Chondrocyte (in vitro differentiated cells): ENCODE data around the gene NUDT4. TPM values are rescaled to one million over a fixed set of nuclear protein-coding genes. Genes with fewer than 3 reads are reported as not detected.
"Not testable (repeated sequence)": the region's sequence is repeated elsewhere in the genome, so short reads cannot be mapped to it uniquely, and the experiment has no call there.

Experiments
- DNase-seq: peaks from one replicate; pipeline ENCODE4 v3.0.0; 2021; ENCODE audit warnings: mixed read lengths, low spot score
- H3K27ac Mint-ChIP-seq: one replicate; pipeline ENCODE4 v1.8.0; 2021; ENCODE audit warnings: mild to moderate bottlenecking, moderate library complexity, mixed read lengths; ENCODE audit not compliant: unreplicated experiment
- H3K27me3 Mint-ChIP-seq: 2 replicates; pipeline ENCODE4 v1.8.0; 2021; ENCODE audit warnings: low read depth, mixed read lengths
- H3K36me3 Mint-ChIP-seq: 2 replicates; pipeline ENCODE4 v1.8.0; 2021; ENCODE audit warnings: low read depth, mixed read lengths
- H3K4me1 Mint-ChIP-seq: 2 replicates; pipeline ENCODE4 v1.8.0; 2021; ENCODE audit warnings: low read depth, mild to moderate bottlenecking, mixed read lengths
- H3K4me3 Mint-ChIP-seq: one replicate; pipeline ENCODE4 v1.8.0; 2021; ENCODE audit warnings: mild to moderate bottlenecking, moderate library complexity, mixed read lengths; ENCODE audit not compliant: unreplicated experiment
- H3K9me3 Mint-ChIP-seq: 2 replicates; pipeline ENCODE4 v1.8.0; 2021; ENCODE audit warnings: low read depth, mixed read lengths
- total RNA-seq: library from RNA; stranded (reverse); gene quantifications from 3 replicates; pipeline ENCODE4 v1.2.1, GENCODE V29; 2021
- TF ChIP-seq, protein P1 (sequence below): fragments of 200-600 bp; sonication (generic); IDR thresholded peaks from 2 replicates; pipeline ENCODE4 v1.5.0; 2021; ENCODE audit warnings: antibody characterized with exemption, mild to moderate bottlenecking, moderate library complexity

The NUDT4 gene
- total RNA-seq, 1 donor from 2014 or later = 69.0 TPM

DNA sequence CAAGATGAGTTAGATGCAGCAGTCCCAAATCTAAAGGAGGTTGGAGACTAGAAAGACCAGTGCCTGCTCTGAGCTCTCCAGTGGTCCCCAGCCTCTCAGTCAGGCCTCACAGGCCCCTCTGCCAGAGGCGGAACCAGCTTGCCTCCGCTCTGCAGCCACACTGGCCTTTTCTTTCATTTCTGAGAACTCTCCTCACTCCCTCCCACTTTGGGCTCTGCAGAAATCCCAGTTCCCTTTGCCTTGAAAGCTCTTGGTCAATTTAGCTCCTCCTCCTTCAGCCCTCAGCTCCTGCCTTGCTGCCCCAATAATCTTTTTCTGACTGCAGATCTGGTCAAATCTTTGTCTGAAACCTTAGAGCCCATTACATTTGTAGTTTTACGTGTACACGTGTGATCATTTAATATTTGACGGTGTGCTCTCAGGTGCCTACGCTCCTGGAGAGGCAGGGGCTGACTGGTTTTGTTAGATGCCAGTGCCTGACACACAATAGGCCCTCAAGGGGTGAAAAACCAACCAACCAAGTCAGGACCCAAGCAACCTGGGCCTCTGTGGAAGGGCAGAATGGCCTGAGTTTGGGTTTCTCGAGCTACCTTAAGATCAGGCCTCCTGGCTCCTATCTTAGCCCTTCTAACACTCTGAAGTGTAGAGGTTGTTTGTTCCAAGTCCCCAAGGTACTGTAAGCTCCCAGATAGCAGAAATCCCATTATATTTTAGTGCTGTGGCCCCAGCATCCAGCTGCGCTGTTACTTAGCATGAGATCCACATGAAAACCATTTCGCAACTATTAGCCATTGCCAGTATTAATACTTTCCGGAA, 1.1 kb upstream of the NUDT4 start:
- no peak for DNase-seq

DNA sequence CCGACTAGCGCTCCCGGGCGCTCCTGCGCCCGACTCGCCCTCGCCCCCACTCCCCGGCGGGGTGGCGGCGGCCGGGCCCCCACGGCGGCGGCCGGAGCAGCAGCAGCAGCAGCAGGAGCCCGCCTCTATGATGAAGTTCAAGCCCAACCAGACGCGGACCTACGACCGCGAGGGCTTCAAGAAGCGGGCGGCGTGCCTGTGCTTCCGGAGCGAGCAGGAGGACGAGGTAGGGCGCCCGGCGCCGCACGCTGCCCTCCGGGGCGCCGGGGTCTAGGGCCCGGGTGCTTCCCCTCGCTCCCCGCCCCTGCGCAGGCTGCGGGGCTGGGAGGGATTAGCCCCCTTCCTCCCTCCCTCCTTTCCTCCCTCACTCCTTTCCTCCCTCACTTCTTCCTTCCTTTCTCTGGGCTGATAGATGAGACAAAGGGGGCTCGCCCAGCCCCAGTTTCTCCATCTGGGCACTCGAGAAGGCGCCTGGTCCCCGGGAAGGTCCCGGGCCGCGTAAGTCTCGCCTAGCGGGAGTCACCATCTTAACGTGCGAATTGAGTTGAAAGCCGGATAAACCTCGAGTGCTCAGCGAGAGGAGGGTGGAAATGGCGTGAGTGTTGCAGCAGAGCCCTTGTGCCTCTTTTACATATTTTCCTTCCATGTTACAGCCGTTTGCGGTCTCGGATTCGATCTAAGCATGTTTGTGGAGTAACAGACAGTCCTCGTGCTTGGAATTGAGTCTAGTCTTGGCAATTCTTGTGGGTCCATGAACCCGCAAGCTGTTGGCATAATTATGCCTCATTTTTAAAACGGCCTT, 672 bp downstream of the NUDT4 start:
- not testable (repeated sequence) for H3K27me3 Mint-ChIP-seq, DNase-seq, H3K9me3 Mint-ChIP-seq, H3K36me3 Mint-ChIP-seq
- H3K27ac Mint-ChIP-seq = peak overlapping the region; percentile 100
- H3K4me3 Mint-ChIP-seq = peak overlapping the region; percentile 100
- peaks cover 59% of the 10 kb centered on the region for H3K4me1 Mint-ChIP-seq

More for the DNA sequence above, 1.1 kb upstream of the NUDT4 start:
- peak overlapping the region; percentile 77 for H3K4me3 Mint-ChIP-seq
- H3K9me3 Mint-ChIP-seq = no peaks in the 10 kb centered on the region
- peaks cover 48% of the 10 kb centered on the region for H3K4me1 Mint-ChIP-seq
- no peaks in the 10 kb centered on the region for H3K36me3 Mint-ChIP-seq
- peak overlapping the region; percentile 92 for H3K27ac Mint-ChIP-seq
- H3K27me3 Mint-ChIP-seq = no peaks in the 10 kb centered on the region
- TF ChIP-seq, protein P1, sequence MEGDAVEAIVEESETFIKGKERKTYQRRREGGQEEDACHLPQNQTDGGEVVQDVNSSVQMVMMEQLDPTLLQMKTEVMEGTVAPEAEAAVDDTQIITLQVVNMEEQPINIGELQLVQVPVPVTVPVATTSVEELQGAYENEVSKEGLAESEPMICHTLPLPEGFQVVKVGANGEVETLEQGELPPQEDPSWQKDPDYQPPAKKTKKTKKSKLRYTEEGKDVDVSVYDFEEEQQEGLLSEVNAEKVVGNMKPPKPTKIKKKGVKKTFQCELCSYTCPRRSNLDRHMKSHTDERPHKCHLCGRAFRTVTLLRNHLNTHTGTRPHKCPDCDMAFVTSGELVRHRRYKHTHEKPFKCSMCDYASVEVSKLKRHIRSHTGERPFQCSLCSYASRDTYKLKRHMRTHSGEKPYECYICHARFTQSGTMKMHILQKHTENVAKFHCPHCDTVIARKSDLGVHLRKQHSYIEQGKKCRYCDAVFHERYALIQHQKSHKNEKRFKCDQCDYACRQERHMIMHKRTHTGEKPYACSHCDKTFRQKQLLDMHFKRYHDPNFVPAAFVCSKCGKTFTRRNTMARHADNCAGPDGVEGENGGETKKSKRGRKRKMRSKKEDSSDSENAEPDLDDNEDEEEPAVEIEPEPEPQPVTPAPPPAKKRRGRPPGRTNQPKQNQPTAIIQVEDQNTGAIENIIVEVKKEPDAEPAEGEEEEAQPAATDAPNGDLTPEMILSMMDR = no peak

DNA sequence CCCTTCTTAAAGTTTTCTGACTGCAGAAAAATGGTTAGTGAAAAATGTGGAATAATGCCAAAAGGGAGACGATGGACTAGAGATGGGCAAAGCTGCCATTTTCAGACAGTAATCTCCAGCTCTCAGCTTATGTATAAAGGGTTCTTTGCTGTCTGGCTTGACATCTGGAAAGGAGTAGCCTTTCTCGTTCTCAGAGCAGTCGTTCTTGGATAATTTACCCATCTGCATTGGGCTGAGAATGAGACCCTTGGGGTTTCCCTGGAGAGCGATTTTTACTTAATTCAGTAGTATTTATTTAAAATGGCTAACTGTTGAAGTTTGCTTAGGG, 1.2 kb downstream of the NUDT4 start:
- Mint-ChIP-seq H3K4me1 (peaks cover 55% of the 10 kb centered on the region), H3K9me3 (no peaks in the 10 kb centered on the region), H3K36me3 (no peaks in the 10 kb centered on the region), H3K27me3 (no peaks in the 10 kb centered on the region), H3K4me3 (peak overlapping the region; percentile 100), H3K27ac (peak overlapping the region; percentile 100)
- TF ChIP-seq, protein P1 = no peak
- DNase-seq = no peak

DNA sequence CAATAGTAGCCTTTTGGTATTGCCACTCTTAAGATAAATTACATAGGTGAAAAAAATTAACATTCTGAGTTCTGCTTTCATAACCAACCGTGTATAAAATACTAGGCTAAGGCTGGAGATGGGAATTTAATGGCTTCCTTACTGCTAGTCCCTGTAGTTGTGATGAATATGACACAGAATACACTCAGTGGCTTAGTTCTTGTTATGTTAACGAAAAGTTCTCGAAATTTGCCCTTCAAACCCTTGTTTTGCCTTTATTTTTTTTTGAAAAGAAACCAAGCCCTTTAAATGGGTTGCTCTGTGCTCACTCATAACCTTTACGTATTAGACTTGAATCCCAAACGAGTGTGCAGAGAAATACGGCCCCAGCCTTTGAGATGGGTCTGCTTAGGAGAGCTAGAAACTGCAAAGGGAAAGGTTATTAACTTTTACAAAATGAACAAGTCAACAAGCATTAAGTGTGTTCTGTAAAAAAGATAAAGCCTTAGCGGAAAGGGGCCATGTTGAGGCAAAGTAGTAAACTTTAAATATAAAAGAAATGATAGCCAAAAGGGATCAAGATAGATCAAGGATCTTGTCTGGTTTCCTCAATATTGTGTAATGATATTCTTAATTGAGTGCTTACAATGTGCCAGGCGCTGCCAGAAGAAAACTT, 1.7 kb downstream of the NUDT4 start:
- Mint-ChIP-seq H3K36me3 (no peaks in the 10 kb centered on the region), H3K4me1 (peaks cover 50% of the 10 kb centered on the region)
- no peak for DNase-seq

DNA sequence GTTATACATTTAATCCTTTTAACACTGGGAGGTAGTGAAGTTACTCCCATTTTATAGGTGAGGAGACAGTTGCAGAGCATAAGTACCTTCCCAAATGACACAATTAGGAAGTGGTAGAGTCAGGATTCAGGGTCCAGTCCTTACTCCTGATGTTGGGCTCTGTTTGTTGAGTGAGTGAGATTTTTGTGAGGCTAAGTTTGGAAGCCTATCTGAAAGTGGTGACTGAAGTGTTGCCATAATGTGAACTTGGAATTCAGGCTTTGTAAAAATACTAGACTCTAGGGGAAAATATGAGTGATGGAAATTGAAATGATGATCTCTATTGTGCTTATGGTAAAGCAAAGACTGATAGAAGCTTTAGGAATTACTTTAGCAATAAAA, 2.2 kb downstream of the NUDT4 start:
- H3K4me3 Mint-ChIP-seq = peak overlapping the region; percentile 100
- DNase-seq = no peak
- peak overlapping the region; percentile 100 for H3K27ac Mint-ChIP-seq
- no peaks in the 10 kb centered on the region for H3K27me3 Mint-ChIP-seq
- H3K36me3 Mint-ChIP-seq = no peaks in the 10 kb centered on the region
- peaks cover 51% of the 10 kb centered on the region for H3K4me1 Mint-ChIP-seq
- no peaks in the 10 kb centered on the region for H3K9me3 Mint-ChIP-seq
- TF ChIP-seq, protein P1 = no peak

More for the DNA sequence above, 1.7 kb downstream of the NUDT4 start:
- TF ChIP-seq, protein P1 = no peak
- no peaks in the 10 kb centered on the region for H3K27me3 Mint-ChIP-seq
- peak overlapping the region; percentile 100 for H3K4me3 Mint-ChIP-seq
- peak overlapping the region; percentile 100 for H3K27ac Mint-ChIP-seq
- no peaks in the 10 kb centered on the region for H3K9me3 Mint-ChIP-seq
